Inflammatory macrophage (primary cell): Measurements from ENCODE around the gene ZCCHC14.
"Not testable (repeated sequence)": the region's sequence is repeated elsewhere in the genome, so short reads cannot be mapped to it uniquely, and the experiment has no call there.

Experiments used
- DNase-seq, 2 donors: peaks; one replicate each; pipeline ENCODE4 v3.0.0-alpha.2; 2020 to 2022

Gene ZCCHC14

DNA sequence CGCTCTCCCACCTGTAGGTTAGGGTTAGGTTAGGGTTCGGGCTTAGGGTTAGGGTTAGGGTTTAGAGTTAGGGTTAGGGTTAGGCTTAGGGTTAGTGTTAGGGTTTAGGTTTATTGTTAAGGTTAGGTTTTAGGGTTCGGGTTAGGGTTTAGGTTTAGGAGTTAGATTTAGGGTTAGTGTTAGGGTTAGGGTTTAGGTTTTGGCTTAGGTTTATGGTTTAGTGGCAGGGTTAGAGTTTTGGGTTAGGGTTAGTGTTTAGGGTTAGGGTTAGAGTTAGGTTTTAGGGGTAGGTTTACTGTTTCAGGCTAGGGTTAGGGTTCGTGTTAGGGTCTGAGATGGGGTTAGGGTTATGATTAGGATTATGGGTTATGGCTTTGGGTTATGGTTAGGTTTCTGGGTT, 31.6 kb upstream of the ZCCHC14 start:
- DNase-seq = no peak

DNA sequence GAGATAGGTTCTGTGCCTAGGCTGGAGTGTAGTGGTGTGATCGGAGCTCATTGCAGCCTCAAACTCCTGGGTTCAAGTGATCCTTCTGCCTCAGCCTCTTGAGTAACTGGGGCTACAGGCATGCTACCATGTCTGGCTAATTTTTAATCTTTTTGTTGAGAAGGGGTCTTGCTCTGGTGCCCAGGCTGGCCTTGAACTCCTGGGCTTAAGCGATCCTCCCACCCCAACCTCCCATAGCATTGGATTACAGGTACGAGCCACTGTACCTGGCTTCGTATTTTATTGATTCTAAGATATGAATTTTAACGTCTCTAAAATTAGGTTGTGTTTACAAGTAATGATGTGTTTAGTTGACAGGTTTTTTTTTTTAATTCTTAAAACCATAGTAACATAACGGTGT, 30.8 kb upstream of the ZCCHC14 start:
- DNase-seq = not testable (repeated sequence)

DNA sequence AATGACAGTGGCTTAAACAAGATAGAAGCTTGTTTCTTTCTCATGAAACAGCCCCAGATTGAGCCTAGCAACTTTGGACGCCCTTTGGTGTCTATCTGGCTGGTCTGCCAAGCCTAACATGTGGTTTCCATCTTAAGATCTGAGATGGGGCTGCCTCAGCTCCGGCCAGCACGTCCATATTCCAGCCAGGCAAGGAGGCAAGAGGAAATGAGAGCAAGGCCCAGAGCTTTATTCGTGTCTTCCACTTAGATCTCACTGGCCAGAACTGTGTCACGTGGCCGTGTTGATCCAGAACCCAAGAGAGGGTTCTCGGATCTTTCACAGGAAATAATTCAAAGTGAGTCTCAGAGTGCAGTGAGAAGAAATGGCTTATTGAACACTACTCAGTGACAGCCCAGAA, 28.9 kb upstream of the ZCCHC14 start:
- DNase-seq = not testable (repeated sequence)

DNA sequence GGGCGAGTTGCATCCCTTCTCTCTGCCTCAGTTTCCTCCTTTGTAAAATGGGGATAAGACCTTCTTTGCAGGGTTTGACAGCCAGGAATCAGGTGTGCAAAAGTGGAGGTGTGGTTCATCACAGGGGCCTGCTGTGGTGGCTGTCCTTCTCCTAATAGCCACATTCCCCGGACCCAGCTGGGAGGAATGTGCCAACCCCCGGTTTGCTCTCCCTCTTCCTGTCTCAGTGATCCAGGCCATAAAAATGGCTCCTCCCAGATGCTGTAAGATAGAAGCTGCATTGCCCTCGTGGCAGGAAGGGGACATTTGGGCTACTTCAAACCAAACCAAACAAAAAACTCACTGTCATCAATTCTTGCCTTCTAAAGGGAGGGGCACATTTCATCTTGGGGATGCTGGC, 26.3 kb upstream of the ZCCHC14 start:
- DNase-seq = not testable (repeated sequence)

DNA sequence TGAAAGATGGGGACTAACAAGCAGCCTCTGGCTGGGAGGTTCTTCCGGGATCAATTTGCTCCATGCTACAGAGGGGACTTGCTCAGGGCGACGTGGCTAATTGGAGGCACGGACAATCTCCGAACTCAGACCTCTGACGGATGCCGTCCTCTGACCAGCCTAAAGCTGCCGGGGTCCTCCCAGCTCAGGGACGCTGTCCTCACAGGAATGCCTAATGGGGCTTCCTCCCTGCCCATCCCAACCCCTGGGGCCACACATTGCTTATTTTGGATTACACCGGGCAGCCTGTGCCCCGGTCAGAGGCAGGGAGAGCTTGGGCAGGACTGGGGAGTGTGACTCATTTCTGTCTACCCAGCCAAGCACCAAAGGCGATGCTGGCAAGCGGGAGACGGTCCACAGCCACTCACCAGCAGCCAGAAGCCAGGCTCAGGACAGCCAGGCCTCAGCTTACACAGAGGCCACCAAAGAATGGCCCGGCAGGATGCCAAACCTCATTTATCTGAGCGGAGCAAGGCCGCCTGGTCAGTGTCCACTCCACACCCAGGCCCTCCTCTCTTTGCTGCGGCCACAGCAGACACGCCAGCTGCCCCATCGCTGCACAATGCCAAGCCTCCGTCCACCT, 25.7 kb upstream of the ZCCHC14 start:
- DNase-seq = not testable (repeated sequence)

DNA sequence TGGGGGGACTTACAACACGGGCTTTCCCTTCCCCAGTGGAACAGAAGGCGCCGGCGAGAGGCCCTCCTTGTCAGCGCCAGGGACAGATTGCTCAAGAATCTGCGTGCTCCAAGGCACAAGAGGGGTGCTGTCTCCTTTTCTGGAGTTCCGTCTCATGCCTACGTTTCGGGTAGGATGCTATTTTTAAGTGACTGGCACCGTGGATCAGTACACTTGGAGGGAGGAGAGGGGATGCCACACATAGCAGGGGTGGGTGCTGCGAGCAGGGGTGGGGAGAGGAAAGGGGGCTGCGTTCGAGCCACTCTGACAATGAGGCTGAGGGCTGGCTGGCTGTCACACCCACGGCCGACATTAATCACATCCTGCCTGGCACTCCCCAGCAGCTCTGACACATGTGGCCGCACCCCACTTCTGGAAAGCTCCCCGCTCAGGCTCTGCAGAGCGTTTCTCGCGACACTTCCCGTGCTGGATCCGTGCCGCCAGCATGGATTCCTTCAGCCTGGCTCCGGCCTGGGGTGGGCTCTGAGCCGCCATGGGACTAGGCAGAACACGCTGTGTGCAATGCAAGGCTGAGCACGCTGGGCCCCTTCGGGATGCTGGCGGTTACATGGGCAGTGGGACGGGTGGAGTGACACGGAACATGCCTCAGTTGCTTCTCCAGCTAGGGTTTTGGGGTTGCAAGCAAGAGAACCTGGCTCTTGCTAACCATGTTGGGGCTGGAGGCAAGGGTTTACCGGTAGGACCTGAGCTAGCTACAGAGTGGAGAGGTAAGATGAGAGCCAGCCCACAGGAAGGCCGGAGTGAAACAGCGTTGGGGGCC, 25.0 kb upstream of the ZCCHC14 start:
- DNase-seq = not testable (repeated sequence)

DNA sequence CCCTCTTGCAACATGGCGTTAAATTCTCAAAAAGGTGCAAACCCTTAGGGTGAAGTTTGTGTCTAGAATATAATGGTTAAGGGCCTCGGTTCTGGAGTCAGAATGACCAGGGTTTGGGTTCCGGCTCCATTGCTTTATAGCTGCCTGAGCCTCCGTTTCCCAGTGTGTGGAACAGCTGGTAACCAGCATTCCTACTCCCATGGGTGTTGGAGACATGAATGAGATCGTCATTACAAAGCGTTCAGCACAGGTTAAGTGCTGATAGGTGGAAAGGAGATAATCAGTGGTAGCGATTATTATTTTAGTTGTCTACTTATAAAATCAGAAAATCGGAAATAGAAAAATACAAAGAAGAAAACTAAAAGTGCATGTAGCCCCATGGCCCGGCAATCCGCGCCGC, 23.5 kb upstream of the ZCCHC14 start:
- DNase-seq = no peak

DNA sequence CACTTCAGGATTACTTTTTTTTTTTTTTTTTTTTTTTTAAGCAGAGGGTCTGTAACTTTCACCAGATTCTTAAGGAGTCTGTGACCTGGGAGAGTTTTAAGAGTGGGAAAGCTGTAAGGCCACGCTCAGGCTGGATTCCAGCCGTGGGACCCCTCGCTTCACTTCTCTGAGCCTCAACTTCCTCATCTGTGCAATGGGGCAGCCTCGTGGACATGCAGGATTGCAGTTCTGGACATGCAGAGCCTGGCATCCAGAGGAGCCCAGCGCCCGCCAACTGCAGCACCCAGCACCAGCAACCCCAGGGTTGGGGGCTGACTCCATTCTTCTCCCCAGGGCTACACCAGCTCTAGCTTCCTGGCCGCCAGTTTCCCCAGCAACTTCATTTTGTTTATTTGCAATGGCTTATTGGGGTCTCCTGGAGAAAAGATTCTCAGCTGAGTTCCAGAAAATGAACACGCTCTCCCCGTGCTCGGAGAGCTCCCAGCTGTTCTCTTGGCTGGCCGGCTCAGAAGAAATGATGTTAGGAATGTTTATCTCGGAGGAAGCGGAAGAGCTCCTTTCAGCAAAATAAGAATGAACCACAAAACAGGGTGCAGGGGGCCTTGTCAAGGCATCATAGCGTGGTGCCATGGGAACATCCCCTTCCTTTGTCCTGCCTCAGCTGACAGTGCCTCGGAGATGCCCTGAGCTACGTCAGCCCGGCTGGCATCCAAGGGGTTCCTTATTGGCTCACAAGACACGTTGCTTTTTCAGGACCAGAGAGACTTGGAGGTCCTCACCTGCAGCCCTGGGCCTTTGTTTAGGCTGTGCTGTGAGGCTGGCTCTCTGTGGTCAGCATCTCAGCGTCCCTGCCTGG, 22.9 kb upstream of the ZCCHC14 start:
- no peak for DNase-seq

DNA sequence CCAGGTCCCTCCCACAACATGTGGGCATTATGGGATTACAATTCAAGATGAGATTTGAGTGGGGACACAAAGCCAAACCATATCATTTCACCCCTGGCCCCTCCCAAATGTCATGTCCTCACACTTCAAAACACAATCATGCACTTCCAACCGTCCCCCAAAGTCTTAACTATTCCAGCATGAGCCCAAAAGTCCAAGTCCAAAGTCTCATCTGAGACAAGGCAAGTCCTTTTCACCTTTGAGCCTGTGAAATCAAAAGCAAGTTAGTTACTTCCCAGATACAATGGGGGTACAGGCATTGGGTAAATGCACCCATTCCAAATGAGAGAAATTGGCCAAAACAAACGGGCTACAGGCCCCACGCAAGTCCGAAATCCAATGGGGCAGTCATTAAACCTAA, 17.0 kb upstream of the ZCCHC14 start:
- DNase-seq = not testable (repeated sequence)

DNA sequence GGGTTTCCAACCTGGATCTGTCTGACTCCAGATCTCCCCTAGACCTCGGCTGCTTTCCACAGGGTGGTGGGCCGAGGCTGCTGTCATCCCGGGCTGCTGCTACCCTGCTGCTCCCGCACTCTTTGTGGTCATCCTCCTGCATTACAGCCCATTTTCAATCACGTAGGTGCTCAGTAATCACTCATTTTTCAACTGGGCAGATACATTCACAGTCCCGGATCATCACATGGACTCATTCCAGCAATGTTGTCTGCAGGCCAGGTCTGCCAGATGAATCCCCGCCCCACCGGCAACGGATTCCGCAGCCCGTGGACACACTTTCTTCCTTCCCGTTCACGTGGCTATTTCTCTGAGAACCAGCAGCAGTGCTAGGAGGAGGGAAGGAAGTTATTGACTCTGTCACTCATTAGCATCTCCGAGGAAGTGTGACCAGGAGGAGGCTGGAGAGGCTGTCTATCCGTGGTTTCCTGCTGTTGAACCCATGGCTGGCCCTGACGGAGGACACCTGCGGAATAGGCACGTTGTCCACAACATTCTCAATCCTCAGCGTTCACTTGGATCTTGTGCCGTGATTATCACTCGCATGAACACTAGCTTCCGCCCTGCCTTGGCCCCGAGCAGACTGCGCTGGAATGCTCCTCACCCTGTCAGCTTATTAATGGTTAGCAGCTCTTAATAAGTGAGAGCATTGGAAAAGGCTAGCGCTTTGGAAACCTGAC, 14.7 kb upstream of the ZCCHC14 start:
- peak; percentile 24 to 44 for DNase-seq

DNA sequence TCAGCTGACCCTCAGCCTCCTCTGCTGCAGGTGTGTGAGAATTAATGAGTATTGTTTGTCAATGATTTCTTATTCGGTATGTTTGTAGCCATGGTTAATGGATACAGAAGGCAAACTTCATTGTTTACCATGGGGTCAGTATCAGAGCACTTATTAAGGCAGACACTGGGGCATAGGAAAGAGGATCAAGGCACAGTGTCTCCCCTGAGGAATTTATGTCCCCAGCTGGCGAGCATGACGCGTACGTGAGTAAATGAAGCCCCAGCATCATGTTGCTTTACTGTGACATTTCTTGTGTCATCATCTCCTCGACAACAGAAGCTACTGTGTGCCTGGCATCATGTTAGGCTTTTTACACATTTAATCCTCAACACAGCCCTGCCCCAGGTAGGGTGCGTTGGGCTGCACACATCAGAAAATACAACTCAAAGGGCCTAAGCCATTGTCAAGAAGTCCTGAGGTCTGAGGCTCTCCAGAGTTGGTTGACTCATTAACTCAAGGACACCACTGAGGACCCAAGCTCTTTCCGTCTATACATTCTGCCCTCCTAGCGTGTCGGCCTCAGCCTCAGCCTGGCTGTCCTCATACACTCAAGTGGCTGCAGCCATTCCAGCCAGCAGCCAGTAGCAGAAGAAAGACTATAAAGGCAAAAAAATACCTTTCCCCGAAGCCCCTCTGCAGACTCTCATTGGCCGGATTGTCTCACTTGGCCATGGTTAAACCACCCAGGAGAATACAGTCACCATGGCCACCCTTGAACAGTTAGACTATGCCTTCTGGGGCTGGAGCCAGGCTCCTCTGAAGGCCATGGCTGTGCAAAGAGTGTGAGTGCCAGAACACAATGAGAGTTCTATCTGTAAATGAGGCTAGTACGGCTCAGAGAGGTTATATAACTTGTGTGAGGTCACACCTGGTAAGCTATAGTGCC, 13.9 kb upstream of the ZCCHC14 start:
- DNase-seq = no peak

DNA sequence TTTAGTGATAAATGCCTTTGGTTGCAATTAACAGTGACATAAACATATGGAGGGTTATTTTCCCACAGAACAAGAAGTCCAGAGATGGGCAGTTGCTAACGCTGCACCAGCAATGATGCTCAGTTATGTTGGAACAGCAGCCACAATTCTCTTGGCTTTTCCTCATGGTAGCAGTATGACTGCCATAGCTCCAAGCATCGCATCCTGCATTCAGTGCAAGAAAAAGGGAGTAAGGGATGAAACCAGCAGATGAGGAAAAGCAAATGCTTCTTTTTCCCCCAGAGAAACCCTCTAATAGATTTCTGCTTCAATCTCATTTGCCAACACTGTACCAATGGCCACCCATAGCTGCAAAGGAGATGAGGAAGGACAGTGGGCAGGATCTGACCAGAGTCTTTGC, 13.0 kb upstream of the ZCCHC14 start:
- DNase-seq = no peak

DNA sequence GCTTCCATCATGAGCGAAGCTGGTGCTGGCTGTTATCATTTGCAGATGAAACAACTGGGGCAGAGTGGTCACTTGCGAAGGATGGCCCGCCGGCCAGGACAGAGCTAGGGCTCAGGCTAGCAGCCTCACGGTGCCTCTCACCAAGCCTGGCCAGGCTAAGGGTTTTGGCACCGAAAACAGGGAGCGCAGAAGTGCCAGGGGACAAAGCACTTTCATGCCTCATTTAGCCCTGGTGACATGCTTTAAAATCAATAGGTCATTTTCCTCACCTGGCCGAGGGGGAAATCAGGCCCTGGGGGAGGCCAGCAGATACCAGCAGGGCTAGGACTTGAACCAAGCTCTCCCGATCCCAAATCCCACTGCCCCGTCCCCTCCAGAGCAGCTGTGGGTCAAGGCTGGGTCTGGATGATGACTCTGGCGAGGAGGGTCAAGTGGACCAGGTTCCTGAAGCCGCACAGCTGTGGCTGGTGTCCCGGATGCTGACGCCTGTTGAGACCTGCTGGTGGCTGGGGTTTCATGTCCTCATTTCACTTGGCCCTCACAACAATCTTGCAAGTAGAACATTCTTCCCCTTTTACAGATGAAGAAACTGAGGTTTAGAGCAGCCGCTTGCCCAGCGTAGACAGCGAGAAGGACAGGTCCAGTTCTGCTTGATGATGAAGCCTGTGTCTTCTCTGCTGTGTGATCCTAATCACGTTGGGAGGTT, 10.6 kb upstream of the ZCCHC14 start:
- not testable (repeated sequence) for DNase-seq

DNA sequence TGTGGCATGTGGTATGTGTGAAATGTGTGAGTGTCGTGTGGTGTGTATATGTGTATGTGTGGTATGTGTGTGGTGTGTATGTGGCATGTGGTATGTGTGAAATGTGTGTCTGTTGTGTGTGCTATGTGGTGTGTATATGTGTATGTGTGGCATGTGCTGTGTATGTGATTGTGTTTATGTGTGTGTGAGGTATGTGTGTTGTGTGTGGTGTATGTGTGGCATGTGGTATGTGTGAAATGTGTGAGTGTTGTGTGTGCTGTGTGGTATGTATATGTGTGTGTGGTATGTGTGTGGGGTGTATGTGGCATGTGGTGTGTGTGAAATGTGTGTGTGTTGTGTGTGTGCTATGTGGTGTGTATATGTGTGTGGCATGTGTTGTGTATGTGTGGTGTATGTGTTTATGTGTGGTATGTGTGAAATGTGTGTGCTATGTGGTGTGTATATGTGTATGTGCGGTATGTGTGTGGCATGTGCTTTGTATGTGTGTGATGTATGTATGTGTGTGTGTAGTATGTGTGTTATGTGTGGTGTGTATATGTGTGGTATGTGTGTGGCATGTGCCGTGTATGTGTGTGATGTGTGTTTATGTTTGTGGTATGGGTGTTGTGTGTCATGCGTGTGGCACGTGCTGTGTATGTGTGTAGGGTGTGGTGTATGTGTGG, 9.6 kb upstream of the ZCCHC14 start:
- no peak for DNase-seq

DNA sequence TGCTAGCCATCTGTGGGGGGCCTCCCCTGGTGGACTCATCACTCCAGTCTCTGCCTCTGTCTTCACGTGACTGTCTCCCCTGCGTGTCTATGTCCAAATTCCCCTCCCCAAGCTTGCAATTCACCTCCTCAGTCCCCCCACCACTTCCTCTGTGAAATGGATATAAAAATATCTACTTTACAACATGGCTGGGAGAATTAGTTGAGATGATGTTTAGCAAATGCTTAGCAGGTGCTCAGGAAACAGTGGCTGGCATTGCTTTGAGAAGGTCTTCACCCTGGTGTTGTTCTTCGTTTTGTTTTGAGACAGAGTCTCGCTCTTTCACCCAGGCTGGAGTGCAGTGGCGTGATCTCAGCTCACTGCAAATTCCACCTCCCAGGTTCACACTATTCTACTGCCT, 8.3 kb upstream of the ZCCHC14 start:
- DNase-seq = no peak

DNA sequence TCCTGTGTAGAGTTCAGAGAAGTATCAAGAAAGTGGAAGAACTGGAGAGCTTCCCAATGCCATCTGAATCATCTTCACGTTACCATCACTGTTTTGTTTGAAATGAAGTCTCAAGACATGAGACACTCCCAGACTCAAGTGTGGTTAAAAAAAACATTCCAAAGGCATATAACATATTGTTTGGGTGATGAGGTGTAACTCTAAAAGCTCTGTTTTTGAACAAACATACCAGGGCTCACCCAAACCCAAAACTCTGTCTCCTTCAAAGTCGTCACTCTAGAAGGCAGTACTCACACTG, 6.3 kb upstream of the ZCCHC14 start:
- DNase-seq = no peak

DNA sequence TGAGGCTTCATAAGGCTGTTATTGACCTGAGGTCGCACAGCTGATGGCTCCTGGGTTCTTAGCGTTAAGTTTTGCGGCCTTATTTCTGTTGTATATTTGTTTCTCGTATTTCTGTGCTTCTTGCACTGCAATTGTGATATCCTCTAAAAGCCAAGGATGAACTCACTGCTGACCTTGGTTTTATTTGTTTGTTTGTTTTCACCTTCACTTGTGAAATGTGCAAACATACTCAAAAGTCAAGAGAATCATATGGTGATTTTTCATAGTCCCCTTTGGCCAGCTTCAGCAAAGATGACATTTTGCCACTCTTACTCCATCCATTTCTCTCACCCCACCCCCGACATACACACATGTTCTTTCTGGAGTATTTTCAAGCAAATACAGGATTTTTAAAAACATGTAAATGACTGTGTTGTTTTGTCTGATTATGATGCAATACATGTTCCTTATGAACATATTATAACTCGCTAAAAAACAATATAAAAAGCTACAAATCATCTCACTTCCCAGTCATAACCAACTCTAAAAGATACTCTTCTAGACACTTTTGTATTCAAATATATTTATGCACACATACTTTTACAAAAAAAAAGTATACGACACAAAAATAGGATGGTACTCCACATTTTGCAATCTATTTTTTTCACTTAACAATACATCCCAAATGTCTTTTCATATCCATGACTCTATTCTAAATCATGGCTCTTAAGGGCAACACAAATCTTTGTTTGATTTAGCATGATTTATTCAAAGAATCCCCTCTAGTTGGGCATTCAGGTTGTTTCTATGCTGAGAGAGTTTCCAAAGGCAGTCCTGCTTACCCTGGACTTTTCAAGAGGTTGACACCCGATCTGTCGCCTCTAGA, 5.7 kb upstream of the ZCCHC14 start:
- no peak for DNase-seq

DNA sequence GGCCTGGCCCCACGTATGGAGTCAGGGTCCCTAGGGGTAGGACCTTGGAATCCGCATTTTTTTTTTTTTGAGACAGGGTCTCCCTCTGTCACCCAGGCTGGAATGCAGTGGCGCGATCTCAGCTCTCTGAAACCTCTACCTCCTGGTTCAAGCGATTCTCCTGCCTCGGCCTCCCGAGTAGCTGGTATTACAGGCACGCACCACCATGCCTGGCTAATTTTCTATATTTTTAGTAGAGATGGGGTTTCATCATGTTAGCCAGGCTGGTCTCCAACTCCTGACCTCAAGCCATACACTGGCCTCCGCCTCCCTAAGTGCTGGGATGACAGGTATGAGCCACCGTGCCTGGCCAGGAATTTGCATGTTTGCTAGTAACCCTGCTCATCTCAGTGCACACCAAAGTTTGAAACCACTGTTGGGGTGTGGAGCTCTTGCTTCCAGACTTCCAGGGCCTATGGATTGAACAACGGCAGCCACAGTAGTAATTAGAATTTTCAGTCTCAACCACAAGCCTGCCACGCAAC, 5.0 kb upstream of the ZCCHC14 start:
- DNase-seq = not testable (repeated sequence)
